Airway epithelial cell (primary cell): ENCODE data around the gene BTBD10. TPM values are rescaled to one million over a fixed set of nuclear protein-coding genes. Genes with fewer than 3 reads are reported as not detected.

ENCODE experiments used
- total RNA-seq: library from RNA; depleted of rRNA; stranded (reverse); fragments of >200 nt; gene quantifications from 2 replicates; pipeline ENCODE4 v1.2.3, GENCODE V29; 2015

BTBD10 gene
- 49.8 and 59.3 TPM in 2 replicates for total RNA-seq

GRCh38 chr11:13462901-13463778 lies at the start of gene BTBD10:
BTBD10 (minus strand) TSS chr11:13463222; CDS start chr11:13445124, 18,098 bp downstream.

GRCh38 chr11:13495929-13496328 lies 32.9 kb upstream of the BTBD10 start, which contains the start of gene PTH:
PTH (minus strand) TSS chr11:13495997; CDS start chr11:13492855, 3,142 bp downstream.

Other genes with a start within 250 kb of the BTBD10 start
- gene BMAL1, start 185.4 kb downstream of the BTBD10 start, total RNA-seq: 21.4 and 24.0 TPM in 2 replicates
- not detected in 2 replicates for gene PTH, start 32.8 kb upstream of the BTBD10 start, total RNA-seq
- gene FAR1, start 205.4 kb upstream of the BTBD10 start, total RNA-seq: 44.6 and 48.1 TPM in 2 replicates